ENCODE data around the gene SFXN5. TPM values are rescaled to one million over a fixed set of nuclear protein-coding genes. Genes with fewer than 3 reads are reported as not detected.
"Not testable (repeated sequence)": the region's sequence is repeated elsewhere in the genome, so short reads cannot be mapped to it uniquely, and the experiment has no call there.

The SFXN5 gene
- polyA plus RNA-seq, 1 donor from 2014 or later, result 5.8 TPM

DNA sequence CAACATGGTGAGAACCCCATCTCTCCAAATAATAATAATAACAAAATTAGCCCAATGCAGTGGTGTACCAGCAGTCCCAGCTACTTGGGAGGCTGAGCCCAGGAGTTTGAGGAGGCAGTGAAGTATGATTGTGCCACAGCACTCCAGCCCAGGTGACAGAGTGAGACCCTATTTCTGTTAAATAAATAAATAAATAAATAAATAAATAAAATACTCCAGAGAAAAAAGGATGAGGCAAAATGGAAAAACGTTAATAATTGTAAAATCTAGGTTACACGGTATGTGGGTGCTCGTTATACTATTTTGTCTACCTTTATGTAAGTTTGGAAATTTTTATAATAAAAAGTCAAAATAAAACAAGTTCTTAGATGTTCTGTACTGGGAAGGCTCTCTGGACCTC is 162.8 kb downstream of the SFXN5 start:
- H3K79me2 ChIP-seq (replicated peaks; ENCODE audit: insufficient read depth, low read length), result no peaks in the 10 kb centered on the region
- no peak overlapping the region for H3K9ac ChIP-seq (ENCODE audit: low read length)
- no peak for TF ChIP-seq POLR2AphosphoS5 (IDR thresholded peaks at IDR 0.05)
- no peak for TF ChIP-seq EP300 (conservative IDR thresholded peaks at IDR 0.05; ENCODE audit: poor library complexity, severe bottlenecking)
- TF ChIP-seq, protein P1, sequence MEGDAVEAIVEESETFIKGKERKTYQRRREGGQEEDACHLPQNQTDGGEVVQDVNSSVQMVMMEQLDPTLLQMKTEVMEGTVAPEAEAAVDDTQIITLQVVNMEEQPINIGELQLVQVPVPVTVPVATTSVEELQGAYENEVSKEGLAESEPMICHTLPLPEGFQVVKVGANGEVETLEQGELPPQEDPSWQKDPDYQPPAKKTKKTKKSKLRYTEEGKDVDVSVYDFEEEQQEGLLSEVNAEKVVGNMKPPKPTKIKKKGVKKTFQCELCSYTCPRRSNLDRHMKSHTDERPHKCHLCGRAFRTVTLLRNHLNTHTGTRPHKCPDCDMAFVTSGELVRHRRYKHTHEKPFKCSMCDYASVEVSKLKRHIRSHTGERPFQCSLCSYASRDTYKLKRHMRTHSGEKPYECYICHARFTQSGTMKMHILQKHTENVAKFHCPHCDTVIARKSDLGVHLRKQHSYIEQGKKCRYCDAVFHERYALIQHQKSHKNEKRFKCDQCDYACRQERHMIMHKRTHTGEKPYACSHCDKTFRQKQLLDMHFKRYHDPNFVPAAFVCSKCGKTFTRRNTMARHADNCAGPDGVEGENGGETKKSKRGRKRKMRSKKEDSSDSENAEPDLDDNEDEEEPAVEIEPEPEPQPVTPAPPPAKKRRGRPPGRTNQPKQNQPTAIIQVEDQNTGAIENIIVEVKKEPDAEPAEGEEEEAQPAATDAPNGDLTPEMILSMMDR (IDR thresholded peaks at IDR 0.05; ENCODE audit: poor library complexity, severe bottlenecking), result no peak
- TF ChIP-seq, protein P2, sequence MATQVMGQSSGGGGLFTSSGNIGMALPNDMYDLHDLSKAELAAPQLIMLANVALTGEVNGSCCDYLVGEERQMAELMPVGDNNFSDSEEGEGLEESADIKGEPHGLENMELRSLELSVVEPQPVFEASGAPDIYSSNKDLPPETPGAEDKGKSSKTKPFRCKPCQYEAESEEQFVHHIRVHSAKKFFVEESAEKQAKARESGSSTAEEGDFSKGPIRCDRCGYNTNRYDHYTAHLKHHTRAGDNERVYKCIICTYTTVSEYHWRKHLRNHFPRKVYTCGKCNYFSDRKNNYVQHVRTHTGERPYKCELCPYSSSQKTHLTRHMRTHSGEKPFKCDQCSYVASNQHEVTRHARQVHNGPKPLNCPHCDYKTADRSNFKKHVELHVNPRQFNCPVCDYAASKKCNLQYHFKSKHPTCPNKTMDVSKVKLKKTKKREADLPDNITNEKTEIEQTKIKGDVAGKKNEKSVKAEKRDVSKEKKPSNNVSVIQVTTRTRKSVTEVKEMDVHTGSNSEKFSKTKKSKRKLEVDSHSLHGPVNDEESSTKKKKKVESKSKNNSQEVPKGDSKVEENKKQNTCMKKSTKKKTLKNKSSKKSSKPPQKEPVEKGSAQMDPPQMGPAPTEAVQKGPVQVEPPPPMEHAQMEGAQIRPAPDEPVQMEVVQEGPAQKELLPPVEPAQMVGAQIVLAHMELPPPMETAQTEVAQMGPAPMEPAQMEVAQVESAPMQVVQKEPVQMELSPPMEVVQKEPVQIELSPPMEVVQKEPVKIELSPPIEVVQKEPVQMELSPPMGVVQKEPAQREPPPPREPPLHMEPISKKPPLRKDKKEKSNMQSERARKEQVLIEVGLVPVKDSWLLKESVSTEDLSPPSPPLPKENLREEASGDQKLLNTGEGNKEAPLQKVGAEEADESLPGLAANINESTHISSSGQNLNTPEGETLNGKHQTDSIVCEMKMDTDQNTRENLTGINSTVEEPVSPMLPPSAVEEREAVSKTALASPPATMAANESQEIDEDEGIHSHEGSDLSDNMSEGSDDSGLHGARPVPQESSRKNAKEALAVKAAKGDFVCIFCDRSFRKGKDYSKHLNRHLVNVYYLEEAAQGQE (IDR thresholded peaks at IDR 0.05; ENCODE audit: borderline replicate concordance), result no peak
- TF ChIP-seq TAF1 (IDR thresholded peaks at IDR 0.05; ENCODE audit: low read depth), result no peak
- no peak for TF ChIP-seq MXI1 (conservative IDR thresholded peaks at IDR 0.05; ENCODE audit: poor library complexity, severe bottlenecking)
- TF ChIP-seq SMC3 (conservative IDR thresholded peaks at IDR 0.05; ENCODE audit: poor library complexity), result no peak
- no peak for TF ChIP-seq EZH2 (IDR thresholded peaks at IDR 0.05; ENCODE audit: borderline replicate concordance, insufficient read depth, low read length, poor library complexity, severe bottlenecking)
- no peak for TF ChIP-seq RAD21 (conservative IDR thresholded peaks at IDR 0.05)
- H3K4me3 ChIP-seq (ENCODE audit: low read length), result no peak overlapping the region
- H3K36me3 ChIP-seq (ENCODE audit: insufficient read depth, low read length), result no peaks in the 10 kb centered on the region
- H3K9me2 ChIP-seq (ENCODE audit: insufficient read depth, low read length), result no peaks in the 10 kb centered on the region
- no peak overlapping the region for H2AFZ ChIP-seq (ENCODE audit: low read depth, low read length)
- peaks cover 17% of the 10 kb centered on the region for H3K27me3 ChIP-seq (ENCODE audit: insufficient read depth, low read depth, low read length)
- H3K27ac ChIP-seq (ENCODE audit: low read length), result no peak overlapping the region
- no peak overlapping the region for H3K4me2 ChIP-seq (ENCODE audit: low read length)
- H3F3A ChIP-seq (ENCODE audit: insufficient read depth, low read length, poor library complexity, severe bottlenecking), result no peaks in the 10 kb centered on the region
- no peaks in the 10 kb centered on the region for H3K9me3 ChIP-seq (ENCODE audit: low read length)
- H4K20me1 ChIP-seq (ENCODE audit: insufficient read depth), result no peaks in the 10 kb centered on the region

DNA sequence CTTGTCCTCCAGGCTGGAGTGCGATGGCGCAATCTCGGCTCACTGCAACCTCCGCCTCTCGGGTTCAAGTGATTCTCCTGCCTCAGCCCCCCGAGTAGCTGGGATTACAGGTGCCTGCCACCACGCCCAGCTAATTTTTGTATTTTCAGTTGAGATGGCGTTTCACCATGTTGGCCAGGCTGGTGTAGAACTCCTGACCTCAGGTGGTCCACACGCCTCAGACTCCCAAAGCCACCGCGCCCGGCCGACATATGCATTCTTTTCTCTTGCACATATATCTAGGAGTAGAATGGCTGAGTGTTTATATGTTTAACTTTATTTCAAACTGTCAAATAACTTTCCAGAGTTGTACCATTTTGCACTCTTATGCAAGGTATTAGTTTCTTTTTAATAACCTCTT is 164.1 kb downstream of the SFXN5 start:
- not testable (repeated sequence) for H3K36me3 ChIP-seq (ENCODE audit: insufficient read depth, low read length); H3K4me3 ChIP-seq (ENCODE audit: low read length); H3K9me2 ChIP-seq (ENCODE audit: insufficient read depth, low read length); H4K20me1 ChIP-seq (ENCODE audit: insufficient read depth); H3K9me3 ChIP-seq (ENCODE audit: low read length); H3K79me2 ChIP-seq (replicated peaks; ENCODE audit: insufficient read depth, low read length); H3K27me3 ChIP-seq (ENCODE audit: insufficient read depth, low read depth, low read length); H3F3A ChIP-seq (ENCODE audit: insufficient read depth, low read length, poor library complexity, severe bottlenecking); H3K9ac ChIP-seq (ENCODE audit: low read length); H3K27ac ChIP-seq (ENCODE audit: low read length); H3K4me2 ChIP-seq (ENCODE audit: low read length); H2AFZ ChIP-seq (ENCODE audit: low read depth, low read length)

DNA sequence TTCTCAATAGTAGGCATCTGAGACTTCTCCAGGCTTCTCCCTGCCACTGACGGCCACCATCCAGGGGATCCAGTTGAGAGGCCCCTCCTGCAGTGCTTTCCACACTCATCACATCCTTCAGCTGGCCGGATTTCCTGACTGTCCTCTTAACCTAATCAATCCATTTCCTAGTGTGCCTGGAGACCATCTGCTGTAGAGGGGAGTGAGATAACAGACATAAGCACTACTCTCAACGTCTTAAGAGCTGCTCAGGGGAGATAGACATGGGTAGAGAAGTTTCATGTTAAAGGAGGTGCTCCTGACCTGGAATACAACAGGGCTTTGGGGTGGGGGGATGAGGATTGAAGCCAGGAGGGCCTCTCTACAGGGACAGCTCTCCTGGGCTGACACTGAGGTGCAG is 170.1 kb downstream of the SFXN5 start:
- H3K4me3 ChIP-seq (ENCODE audit: low read length), result no peak overlapping the region
- H4K20me1 ChIP-seq (ENCODE audit: insufficient read depth), result no peaks in the 10 kb centered on the region
- H3K9me3 ChIP-seq (ENCODE audit: low read length), result no peaks in the 10 kb centered on the region
- no peak overlapping the region for H3K27ac ChIP-seq (ENCODE audit: low read length)
- H3K9me2 ChIP-seq (ENCODE audit: insufficient read depth, low read length), result no peaks in the 10 kb centered on the region
- H3F3A ChIP-seq (ENCODE audit: insufficient read depth, low read length, poor library complexity, severe bottlenecking), result no peaks in the 10 kb centered on the region
- H3K27me3 ChIP-seq (ENCODE audit: insufficient read depth, low read depth, low read length), result no peaks in the 10 kb centered on the region
- H3K79me2 ChIP-seq (replicated peaks; ENCODE audit: insufficient read depth, low read length), result no peaks in the 10 kb centered on the region
- TF ChIP-seq EZH2 (IDR thresholded peaks at IDR 0.05; ENCODE audit: borderline replicate concordance, insufficient read depth, low read length, poor library complexity, severe bottlenecking), result no peak
- no peak for TF ChIP-seq MXI1 (conservative IDR thresholded peaks at IDR 0.05; ENCODE audit: poor library complexity, severe bottlenecking)
- TF ChIP-seq SMC3 (conservative IDR thresholded peaks at IDR 0.05; ENCODE audit: poor library complexity), result no peak
- no peak overlapping the region for H2AFZ ChIP-seq (ENCODE audit: low read depth, low read length)
- no peak overlapping the region for H3K4me2 ChIP-seq (ENCODE audit: low read length)
- H3K9ac ChIP-seq (ENCODE audit: low read length), result no peak overlapping the region
- no peaks in the 10 kb centered on the region for H3K36me3 ChIP-seq (ENCODE audit: insufficient read depth, low read length)

Measured in neural cell (in vitro differentiated cells).